ENCODE data around the gene MYH2. TPM values are rescaled to one million over a fixed set of nuclear protein-coding genes. Genes with fewer than 3 reads are reported as not detected.

Gene MYH2
- total RNA-seq, 1 donor from 2014 or later: not detected

DNA sequence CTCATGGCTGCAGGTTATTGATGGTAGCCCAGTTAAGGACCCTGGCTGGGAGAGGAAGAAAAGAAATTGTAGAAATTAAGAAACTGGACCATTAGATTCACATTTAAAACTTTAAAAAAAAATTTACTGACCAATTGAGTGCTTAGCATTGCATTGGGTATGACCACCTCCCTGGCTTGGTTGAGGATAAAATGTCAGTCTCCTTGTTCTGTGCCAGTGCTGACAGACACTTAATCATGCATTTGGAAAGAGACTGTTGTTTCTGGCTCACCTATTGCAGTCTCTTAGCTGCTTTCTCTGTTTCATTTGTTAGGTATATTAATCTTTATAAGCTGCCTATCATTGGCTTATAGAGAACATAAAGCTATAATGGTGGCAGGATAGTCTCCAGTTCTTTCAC is 32.8 kb downstream of the MYH2 start:
- intact Hi-C loops (cut with micrococcal nuclease): no loop called here

DNA sequence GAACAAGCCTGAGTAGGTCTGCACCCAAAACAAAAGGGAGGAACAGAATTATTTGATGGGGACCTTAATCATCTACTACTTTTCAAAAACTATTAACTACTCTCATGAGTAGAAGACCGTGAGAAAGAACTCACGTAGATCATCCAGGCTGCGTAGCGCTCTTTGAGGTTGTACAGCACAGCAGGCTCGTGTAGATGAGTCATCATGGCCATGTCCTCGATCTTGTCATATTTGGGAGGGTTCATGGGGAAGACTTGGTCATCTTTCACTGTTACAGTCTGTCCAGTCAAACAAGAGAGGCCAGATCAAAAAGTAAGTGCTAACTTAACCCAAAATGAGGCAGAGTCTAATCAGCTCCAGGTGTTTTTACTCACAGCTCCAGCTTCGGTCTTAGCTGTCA is 33.4 kb downstream of the MYH2 start:
- intact Hi-C loops (cut with micrococcal nuclease): no loop called here

GRCh38 chr17:10513299-10514067 is 36.0 kb downstream of the MYH2 start:
- intact Hi-C loops (cut with micrococcal nuclease): no loop called here

DNA sequence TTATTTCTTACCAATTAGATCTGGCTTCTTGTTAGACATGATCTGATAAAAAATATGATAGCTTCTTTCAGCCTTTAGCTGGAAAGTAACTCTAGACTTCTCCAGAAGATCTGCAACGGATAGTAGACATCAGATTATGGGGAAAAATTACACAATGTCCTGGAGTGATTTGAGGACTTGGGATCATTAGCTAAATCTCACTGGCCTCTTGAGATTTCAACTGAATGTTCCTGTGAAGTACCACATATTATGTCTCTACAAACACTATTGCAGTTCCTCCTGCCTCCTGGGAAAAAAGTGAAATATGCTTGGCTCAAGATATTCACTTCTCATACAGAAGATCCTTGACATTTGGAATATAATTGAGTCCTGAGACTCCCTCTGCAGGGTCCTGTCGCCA is 36.6 kb downstream of the MYH2 start:
- intact Hi-C loops (cut with micrococcal nuclease): no loop called here

DNA sequence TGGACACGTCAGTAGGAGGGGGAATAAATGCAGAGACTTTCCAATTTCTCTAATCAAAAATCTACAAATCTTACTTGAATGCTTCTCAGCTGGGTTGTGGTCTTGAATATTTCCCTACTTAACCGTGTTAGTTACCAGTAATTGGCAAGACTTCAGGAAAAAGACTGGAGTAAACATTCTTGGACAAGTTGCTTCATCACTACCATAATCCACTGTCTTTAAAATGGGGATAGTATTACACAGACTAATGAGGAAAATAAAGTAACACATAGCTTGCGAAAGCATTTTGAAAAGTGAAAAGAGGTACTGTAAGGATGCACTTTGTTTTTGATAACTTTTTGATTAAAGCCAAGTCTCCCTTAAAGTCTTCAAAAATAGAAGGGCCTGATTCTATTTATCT is 49.5 kb downstream of the MYH2 start:
- intact Hi-C loops (cut with micrococcal nuclease): no loop called here

GRCh38 chr17:10492004-10492403 is 57.5 kb downstream of the MYH2 start:
- intact Hi-C loops (cut with micrococcal nuclease): no loop called here

GRCh38 chr17:10482252-10482651 is 67.2 kb downstream of the MYH2 start:
- intact Hi-C loops (cut with micrococcal nuclease): no loop called here

- intact Hi-C loops (cut with micrococcal nuclease): no loop called here
Measured at GRCh38 chr17:10477701-10478100, 71.8 kb downstream of the MYH2 start.

- intact Hi-C loops (cut with micrococcal nuclease): no loop called here
Measured at GRCh38 chr17:10474536-10474935, 74.9 kb downstream of the MYH2 start.

DNA sequence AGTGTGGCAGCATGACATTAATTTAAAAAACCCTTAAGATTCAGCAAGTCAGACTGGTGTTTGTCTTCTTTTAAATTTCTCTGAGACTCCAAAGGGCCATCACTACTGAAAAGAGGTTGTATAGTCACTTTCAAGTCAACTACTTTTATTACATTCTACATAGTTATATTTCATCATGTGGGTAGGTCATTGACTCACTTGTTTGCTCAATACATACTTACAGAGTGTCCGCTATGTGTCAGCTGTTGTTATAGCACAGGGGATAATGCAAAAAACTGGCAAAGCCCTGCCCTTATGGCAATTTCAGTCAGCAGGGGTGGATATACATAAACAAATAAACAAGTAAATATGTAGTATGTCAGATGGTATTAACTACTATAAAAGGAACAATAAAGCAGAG is 77.6 kb downstream of the MYH2 start:
- intact Hi-C loops (cut with micrococcal nuclease): no loop called here

Other genes starting within 250 kb of the MYH2 start
- not detected in 2 replicates for gene MYH13, start 176.7 kb downstream of the MYH2 start, total RNA-seq
- not detected in 2 replicates for gene MYH8, start 127.7 kb downstream of the MYH2 start, total RNA-seq
- gene MYH4, start 80.1 kb downstream of the MYH2 start, total RNA-seq: not detected in 2 replicates
- gene MYH1, start 31.1 kb downstream of the MYH2 start, total RNA-seq: not detected in 2 replicates
- gene MYH3, start 107.7 kb upstream of the MYH2 start, total RNA-seq: 5.0 TPM in 2 replicates
- gene SCO1, start 147.9 kb upstream of the MYH2 start, total RNA-seq: 24.2 and 27.9 TPM in 2 replicates
- gene ADPRM, start 147.9 kb upstream of the MYH2 start, total RNA-seq: 10.9 and 11.4 TPM in 2 replicates
- gene TMEM220, start 180.4 kb upstream of the MYH2 start, total RNA-seq: 0.57 and 0.84 TPM in 2 replicates